Sigmoid colon (tissue), 4 donors: Measurements from ENCODE around the gene RIN2.

Experiments
- CTCF ChIP-seq, 4 experiments: fragments of 450-650 bp in 3 of 4; fragments of 200-600 bp in 1 of 4; IDR thresholded peaks; one replicate each; pipeline ENCODE4 v1.5.1; 2016 to 2019; ENCODE audit warnings: antibody characterized with exemption in 4 of 4, mild to moderate bottlenecking in 3 of 4, moderate library complexity in 2 of 4
- POLR2A ChIP-seq, 2 donors: fragments of 450-650 bp; IDR thresholded peaks; one replicate each; pipeline ENCODE4 v1.6.1; 2016; ENCODE audit warnings: antibody characterized with exemption in 2 of 2, mild to moderate bottlenecking in 2 of 2, moderate library complexity in 2 of 2
- POLR2AphosphoS5 ChIP-seq, 4 donors: sonication (generic); formaldehyde crosslinking; IDR thresholded peaks; one replicate each; pipeline ENCODE4 v1.6.1; 2017; ENCODE audit warnings: antibody characterized with exemption in 4 of 4

DNA sequence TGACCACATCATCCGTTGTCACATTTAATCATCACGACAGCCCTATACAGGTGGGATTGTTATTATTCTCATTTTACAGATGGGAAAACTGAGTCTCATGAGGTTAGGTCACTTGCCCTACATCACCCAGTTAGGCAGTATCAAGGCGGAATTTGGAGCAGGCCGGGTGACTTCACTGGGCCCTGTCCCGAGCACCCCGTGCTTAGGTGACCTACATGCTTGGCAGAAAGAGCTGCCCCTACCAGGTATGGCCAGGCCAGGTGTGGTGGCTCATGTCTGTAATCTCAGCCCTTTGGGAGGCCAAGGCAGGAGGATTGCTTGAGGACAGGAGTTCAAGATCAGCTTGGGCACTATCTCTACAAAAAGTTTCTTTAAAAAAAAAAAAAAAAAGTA lies 44.0 kb downstream of the RIN2 start:
- TF ChIP-seq POLR2A (IDR thresholded peaks at IDR 0.05) (no peak), CTCF (IDR thresholded peaks at IDR 0.05) (no peak), POLR2AphosphoS5 (IDR thresholded peaks at IDR 0.05) (no peak)
